HepG2 (cell line): ENCODE results near the gene METTL23. TPM values are rescaled to one million over a fixed set of nuclear protein-coding genes. Genes with fewer than 3 reads are reported as not detected.

Experiments used
- AKAP8 ChIP-seq: sonication (generic); formaldehyde crosslinking; IDR thresholded peaks from 2 replicates; pipeline ENCODE4 v1.5.1; 2020; ENCODE audit warnings: mild to moderate bottlenecking, missing genetic modification reagents
- BCLAF1 ChIP-seq: fragments of 450-650 bp; IDR thresholded peaks from 2 replicates; pipeline ENCODE4 v1.6.1; 2017; ENCODE audit warnings: mild to moderate bottlenecking
- DNMT1 ChIP-seq: sonication (generic); formaldehyde crosslinking; IDR thresholded peaks from 2 replicates; pipeline ENCODE4 v1.5.1; 2020; ENCODE audit warnings: mild to moderate bottlenecking, missing genetic modification reagents
- HNF4A ChIP-seq: sonication (generic); formaldehyde crosslinking; IDR thresholded peaks from 2 replicates; pipeline ENCODE4 v1.4.0; 2020; ENCODE audit warnings: missing genetic modification reagents
- KDM5A ChIP-seq: fragments of 200-600 bp; sonication (generic); IDR thresholded peaks from 2 replicates; pipeline ENCODE4 v1.7.0; 2018; ENCODE audit warnings: antibody characterized with exemption, mild to moderate bottlenecking, low read length, borderline replicate concordance
- MED13 ChIP-seq: sonication (generic); formaldehyde crosslinking; IDR thresholded peaks from 2 replicates; pipeline ENCODE4 v1.5.0; 2020; ENCODE audit warnings: missing genetic modification reagents
- MLXIP ChIP-seq: sonication (generic); formaldehyde crosslinking; IDR thresholded peaks from 2 replicates; pipeline ENCODE4 v1.9.0; 2021; ENCODE audit warnings: missing genetic modification reagents, borderline replicate concordance
- POLR2G ChIP-seq: fragments of 200-400 bp; formaldehyde crosslinking; IDR thresholded peaks from 2 replicates; pipeline ENCODE4 v1.6.1; 2018; ENCODE audit warnings: mild to moderate bottlenecking, low read depth, low read length, moderate library complexity
- RNF219 ChIP-seq: sonication (generic); formaldehyde crosslinking; IDR thresholded peaks from 2 replicates; pipeline ENCODE4 v1.5.0; 2020; ENCODE audit warnings: mild to moderate bottlenecking, missing genetic modification reagents
- SNAI1 ChIP-seq: sonication (generic); formaldehyde crosslinking; IDR thresholded peaks from 2 replicates; pipeline ENCODE4 v1.5.0; 2020; ENCODE audit warnings: mild to moderate bottlenecking, missing genetic modification reagents, borderline replicate concordance
- THAP8 ChIP-seq: sonication (generic); formaldehyde crosslinking; IDR thresholded peaks from 2 replicates; pipeline ENCODE4 v1.5.1; 2020; ENCODE audit warnings: missing genetic modification reagents, mild to moderate bottlenecking, borderline replicate concordance
- TOPORS ChIP-seq: sonication (generic); formaldehyde crosslinking; IDR thresholded peaks from 2 replicates; pipeline ENCODE4 v1.8.0; 2023; ENCODE audit warnings: mild to moderate bottlenecking, missing genetic modification reagents
- YEATS2 ChIP-seq: sonication (generic); formaldehyde crosslinking; IDR thresholded peaks from 2 replicates; pipeline ENCODE4 v1.4.0; 2020; ENCODE audit warnings: missing genetic modification reagents, borderline replicate concordance
- ZNF629 ChIP-seq: sonication (generic); formaldehyde crosslinking; conservative IDR thresholded peaks from 2 replicates; pipeline ENCODE4 v1.5.0; 2020; ENCODE audit warnings: missing genetic modification reagents
- ZXDC ChIP-seq: sonication (generic); formaldehyde crosslinking; IDR thresholded peaks from 2 replicates; pipeline ENCODE4 v1.5.0; 2020; ENCODE audit warnings: mild to moderate bottlenecking, missing genetic modification reagents
- polyA plus RNA-seq, 8 experiments: library from polyadenylated mRNA; depleted of rRNA in 3 of 8; stranded (reverse) in 7 of 8; unstranded in 1 of 8; fragments of >200 nt; fragmentation: Illumina TruSeq in 4 of 8; extraction: Trizol in 4 of 8; gene quantifications; 2 replicates each; pipeline versions ENCODE4 v1.2.1 to v1.2.3, GENCODE V29; 2011 to 2016; ENCODE audit warnings: low read depth in 4 of 8, missing spikeins in 1 of 8, mixed read lengths in 1 of 8; ENCODE audit not compliant: insufficient read depth in 1 of 8
- total RNA-seq, 5 experiments: library from RNA; depleted of rRNA; stranded (reverse); fragments of >200 nt; fragmentation: Illumina TruSeq; extraction: Trizol; gene quantifications; 2 replicates each; pipeline ENCODE4 v1.2.3, GENCODE V29; 2016; ENCODE audit warnings: low read depth in 1 of 5

METTL23 gene
- total and polyA plus RNA-seq, 2 of the 13 experiments (the other 11 are each of a cell fraction or from before 2014, with no cell fraction given), result 39.9 to 104 TPM

GRCh38 chr17:76735586-76736348, 9.1 kb downstream of the METTL23 start (continued):
- TF ChIP-seq HNF4A (CRISPR knock-in tag) (peak; percentile 60; the same call in 1 of the 2 replicates), RNF219 (CRISPR knock-in tag) (0 out of 2 replicates have a peak, but pooled peaks have one; percentile 14), TOPORS (CRISPR knock-in tag) (peak; percentile 22), SNAI1 (CRISPR knock-in tag) (peak; percentile 69; the same call in 1 of the 2 replicates), DNMT1 (0 out of 2 replicates have a peak, but pooled peaks have one; percentile 61), MLXIP (CRISPR knock-in tag) (no peak), KDM5A (peak; percentile 45; the same call in 1 of the 2 replicates), ZXDC (no peak), AKAP8 (CRISPR knock-in tag) (peak; percentile 86; the same call in 1 of the 2 replicates), YEATS2 (0 out of 2 replicates have a peak, but pooled peaks have one; percentile 29), MED13 (CRISPR knock-in tag) (peak; percentile 5; the same call in 1 of the 2 replicates), BCLAF1 (no peak), THAP8 (CRISPR knock-in tag) (no peak), POLR2G (peak; percentile 49; the same call in 1 of the 2 replicates), ZNF629 (CRISPR knock-in tag) (0 out of 2 replicates have a peak, but pooled peaks have one; percentile 41)
